B cell (primary cell): ENCODE data around the gene G3BP1. TPM values are rescaled to one million over a fixed set of nuclear protein-coding genes. Genes with fewer than 3 reads are reported as not detected.
"Not testable (repeated sequence)": the region's sequence is repeated elsewhere in the genome, so short reads cannot be mapped to it uniquely, and the experiment has no call there.

ENCODE experiments used
- ATAC-seq: fragments of 200-7000 bp; cut with Tn5 transposase; one replicate; pipeline ENCODE4 v1.10.0; 2021; ENCODE audit warnings: low read depth, mild to moderate bottlenecking, moderate number of reproducible peaks, moderate library complexity
- CTCF ChIA-PET: fragments of 350-600 bp; sonication (Branson Sonifier 250); formaldehyde crosslinking; loops from one replicate; lab custom pipeline; 2021; ENCODE audit warnings: antibody characterized with exemption, inconsistent platforms; lab: Charles Lee
- POLR2A ChIA-PET: fragments of 350-600 bp; sonication (Branson Sonifier 250); formaldehyde crosslinking; loops from one replicate; lab custom pipeline; 2021; ENCODE audit warnings: antibody characterized with exemption; lab: Charles Lee
- DNase-seq: peaks from one replicate; pipeline ENCODE4 v3.0.0; 2013
- H2AFZ ChIP-seq: 2 replicates; pipeline ENCODE4 v1.6.1; 2012; ENCODE audit warnings: mild to moderate bottlenecking, low read depth, low read length; ENCODE audit not compliant: insufficient read depth, poor library complexity, severe bottlenecking
- H3K27ac ChIP-seq, 2 donors: 1 replicate in 1 of 2; 2 replicates in 1 of 2; pipeline ENCODE4 v1.5.1; 2012 to 2013; ENCODE audit warnings: low read length in 2 of 2, mild to moderate bottlenecking in 2 of 2, moderate library complexity in 1 of 2
- H3K27me3 ChIP-seq, 4 experiments: fragments of 200-600 bp in 1 of 4; sonication (generic) in 1 of 4; replicated peaks in 1 of 4; 1 replicate in 2 of 4; 2 replicates in 2 of 4; pipeline versions ENCODE4 v1.6.1 to v1.7.0; 2013 to 2016; ENCODE audit warnings: low read length in 3 of 4, mild to moderate bottlenecking in 2 of 4, mixed read lengths in 1 of 4, moderate library complexity in 1 of 4; ENCODE audit not compliant: insufficient read depth in 4 of 4, control insufficient read depth in 3 of 4; ENCODE audit errors: control extremely low read depth in 1 of 4
- H3K36me3 ChIP-seq, 2 experiments: replicated peaks in 1 of 2; 1 replicate in 1 of 2; 2 replicates in 1 of 2; pipeline versions ENCODE4 v1.6.1 to v1.7.1; 2013; ENCODE audit warnings: low read length in 1 of 2; ENCODE audit not compliant: insufficient read depth in 2 of 2, control insufficient read depth in 1 of 2; ENCODE audit errors: control extremely low read depth in 1 of 2, extremely low read depth in 1 of 2
- H3K4me1 ChIP-seq, 2 donors: fragments of 200-600 bp in 1 of 2; sonication (generic) in 1 of 2; 1 replicate in 1 of 2; 2 replicates in 1 of 2; pipeline versions ENCODE4 v1.5.1 to v1.6.1; 2013 to 2017; ENCODE audit warnings: low read length in 2 of 2; ENCODE audit not compliant: control insufficient read depth in 2 of 2, insufficient read depth in 2 of 2
- H3K4me2 ChIP-seq: replicated peaks from 2 replicates; pipeline ENCODE3; 2012; ENCODE audit warnings: mild to moderate bottlenecking, low read depth, low read length; ENCODE audit not compliant: poor library complexity, severe bottlenecking
- H3K4me3 ChIP-seq, 5 experiments: fragments of 200-600 bp in 1 of 5; sonication (generic) in 1 of 5; 1 replicate in 3 of 5; 2 replicates in 2 of 5; pipeline versions ENCODE4 v1.5.1 to v1.7.0; 2011 to 2016; ENCODE audit warnings: low read length in 4 of 5, mild to moderate bottlenecking in 4 of 5, low read depth in 2 of 5, control low read depth in 1 of 5, moderate library complexity in 1 of 5; ENCODE audit not compliant: insufficient read depth in 1 of 5; ENCODE audit errors: control extremely low read depth in 1 of 5, extremely low read depth in 1 of 5
- H3K79me2 ChIP-seq: fragments of 200-600 bp; sonication (generic); one replicate; pipeline ENCODE4 v1.6.0; 2016; ENCODE audit warnings: low read length; ENCODE audit not compliant: control insufficient read depth, insufficient read depth
- H3K9ac ChIP-seq: fragments of 200-600 bp; sonication (generic); 2 replicates; pipeline ENCODE4 v1.6.1; 2017; ENCODE audit warnings: mild to moderate bottlenecking, low read length, moderate library complexity
- H3K9me3 ChIP-seq, 3 donors: one replicate each; pipeline versions ENCODE4 v1.6.1 to v1.7.1; 2013; ENCODE audit warnings: low read length in 2 of 3; ENCODE audit not compliant: control insufficient read depth in 2 of 3, insufficient read depth in 1 of 3; ENCODE audit errors: control extremely low read depth in 1 of 3
- H4K20me1 ChIP-seq: 2 replicates; pipeline ENCODE4 v1.6.0; 2012; ENCODE audit warnings: mild to moderate bottlenecking, low read length; ENCODE audit not compliant: insufficient read depth, control insufficient read depth, poor library complexity, severe bottlenecking
- H3K27ac Mint-ChIP-seq: one replicate; pipeline ENCODE4 v1.8.0; 2021; ENCODE audit warnings: mixed read lengths
- H3K27me3 Mint-ChIP-seq: one replicate; pipeline ENCODE4 v1.8.0; 2021; ENCODE audit warnings: mixed read lengths
- H3K4me1 Mint-ChIP-seq: one replicate; pipeline ENCODE4 v1.8.0; 2021; ENCODE audit warnings: mixed read lengths
- H3K4me3 Mint-ChIP-seq: one replicate; pipeline ENCODE4 v1.8.0; 2021; ENCODE audit warnings: mixed read lengths
- H3K9me3 Mint-ChIP-seq: one replicate; pipeline ENCODE4 v1.8.0; 2022; ENCODE audit warnings: mixed read lengths; ENCODE audit not compliant: insufficient read depth
- CTCF ChIP-seq: fragments of 200-600 bp; IDR thresholded peaks from one replicate; pipeline ENCODE4 v1.8.0; 2022; ENCODE audit warnings: antibody characterized with exemption, mild to moderate bottlenecking
- EZH2 ChIP-seq: IDR thresholded peaks from 2 replicates; pipeline ENCODE4 v1.6.1; 2012; ENCODE audit warnings: borderline replicate concordance, low read depth, mild to moderate bottlenecking, moderate library complexity, low read length; ENCODE audit not compliant: insufficient read depth, poor library complexity, severe bottlenecking
- WGBS: methylation state at CpG from one replicate; pipeline ENCODE4 v1.1.5; 2013; ENCODE audit warnings: missing lambda C conversion rate; ENCODE audit not compliant: insufficient coverage; 5-methylcytosine and 5-hydroxymethylcytosine counted together
- intact Hi-C: fragments of 100-400 bp; cut with micrococcal nuclease; formaldehyde crosslinking; loops from one replicate; pipeline ENCODE4 v1.10.0; 2022
- polyA plus RNA-seq: library from polyadenylated mRNA; depleted of rRNA; stranded (reverse); fragments of >200 nt; gene quantifications from 2 replicates; pipeline ENCODE4 v1.2.3, GENCODE V29; 2012
- total RNA-seq, 2 donors: library from RNA; stranded (reverse); fragments of 120-200 nt in 1 of 2; gene quantifications; 1 replicate in 1 of 2; 2 replicates in 1 of 2; pipeline versions ENCODE4 v1.2.3 to v1.2.4, GENCODE V29; 2013 to 2022

The G3BP1 gene
- total and polyA plus RNA-seq, 2 donors (not counting 1 experiment from before 2014, with no cell fraction given), result 12.7 to 159 TPM

- Histone ChIP-seq H3K4me2 (no peak overlapping the region), H3K9me3 (no peaks in the 10 kb centered on the region), H3K4me3 (no peak overlapping the region), H3K9ac (no peak overlapping the region), H4K20me1 (no peaks in the 10 kb centered on the region), H3K36me3 (no peaks in the 10 kb centered on the region), H2AFZ (no peak overlapping the region), H3K27me3 (no peaks in the 10 kb centered on the region), H3K79me2 (no peaks in the 10 kb centered on the region), H3K4me1 (peaks cover 27% of the 10 kb centered on the region in 2 donors), H3K27ac (no peak overlapping the region)
- Mint-ChIP-seq H3K9me3 (peaks cover 3% of the 10 kb centered on the region), H3K4me1 (peaks cover 34% of the 10 kb centered on the region), H3K4me3 (no peak overlapping the region), H3K27me3 (no peaks in the 10 kb centered on the region), H3K27ac (no peak overlapping the region)
- ChIA-PET POLR2A (no interaction called here), CTCF (no interaction called here)
- no peak for ATAC-seq
- WGBS, result 100% methylated on average over 2 of the region's 2 CpGs
- intact Hi-C loops, result no loop called here
- DNase-seq, result no peak
- TF ChIP-seq EZH2 (no peak), CTCF (no peak)
These were observed 47.4 kb upstream of the G3BP1 start for GRCh38 chr5:151724360-151724759.

GRCh38 chr5:151729597-151729996 is 42.2 kb upstream of the G3BP1 start:
- H3K36me3 ChIP-seq, POLR2A ChIA-PET, H3K9ac ChIP-seq, H3K4me1 ChIP-seq, H3K4me2 ChIP-seq, ATAC-seq, H3K79me2 ChIP-seq, H3K4me3 ChIP-seq, DNase-seq, H3K27ac ChIP-seq, H3K27me3 ChIP-seq, intact Hi-C loops, H3K9me3 ChIP-seq, H3K27ac Mint-ChIP-seq, H4K20me1 ChIP-seq, H3K27me3 Mint-ChIP-seq, H3K9me3 Mint-ChIP-seq, CTCF ChIA-PET, H3K4me3 Mint-ChIP-seq, H2AFZ ChIP-seq, H3K4me1 Mint-ChIP-seq: not testable (repeated sequence)
- 85% methylated on average over 1 of the region's 5 CpGs for WGBS
